ENCODE results near the gene IGLL1. TPM values are rescaled to one million over a fixed set of nuclear protein-coding genes. Genes with fewer than 3 reads are reported as not detected.

IGLL1 gene
- total RNA-seq, 1 donor from 2014 or later, result not detected

DNA sequence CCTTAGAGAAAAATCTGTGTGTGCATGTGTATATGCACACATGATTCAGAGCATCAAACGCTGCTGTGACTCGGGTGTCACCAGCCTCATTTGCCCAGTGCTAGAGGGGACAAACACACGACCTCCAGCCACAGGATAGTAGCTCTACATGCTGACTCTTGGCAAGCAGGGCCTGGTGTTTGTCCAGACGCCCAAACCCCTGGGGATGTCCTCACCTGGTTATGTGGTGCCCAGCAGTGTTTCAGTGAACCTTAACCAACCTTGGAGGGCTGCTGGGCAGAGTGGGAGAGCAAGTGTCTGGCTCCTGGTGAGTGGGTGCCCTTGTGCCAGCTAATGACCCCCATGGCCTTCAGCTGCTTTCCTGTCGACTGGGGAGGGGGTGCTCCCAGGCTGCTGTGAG is 26.7 kb downstream of the IGLL1 start:
- no peak overlapping the region for H3K4me3 ChIP-seq
- TF ChIP-seq POLR2A (IDR thresholded peaks at IDR 0.05) (no peak), CTCF (IDR thresholded peaks at IDR 0.05) (no peak), POLR2AphosphoS5 (IDR thresholded peaks at IDR 0.05; ENCODE audit: insufficient read depth in 1 of 2, low read depth in 1 of 2) (no peak)
- H3K27me3 ChIP-seq, result no peaks in the 10 kb centered on the region
- DNase-seq (ENCODE audit: extremely low spot score in 2 of 2), result no peak
- no peak overlapping the region for H3K27ac ChIP-seq
- no peaks in the 10 kb centered on the region for H3K4me1 ChIP-seq
- H3K36me3 ChIP-seq, result no peaks in the 10 kb centered on the region
- intact Hi-C loops (cut with DNase I), result loop anchor here (10.0 kb wide), 1 partner anchor 291 kb away; no protein-coding TSS in a partner anchor
- H3K9me3 ChIP-seq, result no peaks in the 10 kb centered on the region

DNA sequence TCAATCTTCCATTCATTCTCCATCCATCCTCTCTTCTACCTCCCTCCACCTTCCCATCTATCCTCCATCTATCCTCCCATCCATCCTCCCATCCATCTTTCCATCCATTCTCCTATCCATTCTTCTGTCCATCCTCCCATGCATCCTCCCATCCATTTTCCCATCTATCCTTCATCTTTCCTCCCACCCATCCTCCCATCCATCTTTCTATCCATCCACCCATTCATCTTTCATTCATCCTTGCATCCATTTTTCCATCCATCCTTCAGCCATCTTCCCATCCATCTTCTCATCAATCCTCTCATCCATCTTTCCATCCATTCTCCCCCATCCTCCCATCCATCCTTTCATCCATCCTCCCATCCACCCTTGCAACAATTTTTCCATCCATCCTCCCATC is 27.5 kb downstream of the IGLL1 start:
- H3K4me3 ChIP-seq, result no peak overlapping the region
- DNase-seq (ENCODE audit: extremely low spot score in 2 of 2), result no peak
- no peak for TF ChIP-seq POLR2AphosphoS5 (IDR thresholded peaks at IDR 0.05; ENCODE audit: insufficient read depth in 1 of 2, low read depth in 1 of 2)
- TF ChIP-seq CTCF (IDR thresholded peaks at IDR 0.05), result no peak
- no peak for TF ChIP-seq POLR2A (IDR thresholded peaks at IDR 0.05)
- H3K36me3 ChIP-seq, result no peaks in the 10 kb centered on the region
- intact Hi-C loops (cut with DNase I), result loop anchor here (10.0 kb wide), 1 partner anchor 292 kb away; no protein-coding TSS in a partner anchor
- no peaks in the 10 kb centered on the region for H3K27me3 ChIP-seq
- H3K9me3 ChIP-seq, result no peaks in the 10 kb centered on the region
- H3K27ac ChIP-seq, result no peak overlapping the region
- H3K4me1 ChIP-seq, result no peaks in the 10 kb centered on the region

GRCh38 chr22:23551385-23551784 is 28.7 kb downstream of the IGLL1 start:
- DNase-seq (ENCODE audit: extremely low spot score in 2 of 2), result no peak
- H3K4me3 ChIP-seq, result no peak overlapping the region
- intact Hi-C loops (cut with DNase I), result loop anchor here (10.0 kb wide), 1 partner anchor 293 kb away; no protein-coding TSS in a partner anchor
- H3K27me3 ChIP-seq, result no peaks in the 10 kb centered on the region
- TF ChIP-seq POLR2AphosphoS5 (IDR thresholded peaks at IDR 0.05; ENCODE audit: insufficient read depth in 1 of 2, low read depth in 1 of 2), result no peak
- no peak for TF ChIP-seq CTCF (IDR thresholded peaks at IDR 0.05)
- TF ChIP-seq POLR2A (IDR thresholded peaks at IDR 0.05), result no peak
- H3K9me3 ChIP-seq, result no peaks in the 10 kb centered on the region
- H3K27ac ChIP-seq, result no peak overlapping the region
- no peaks in the 10 kb centered on the region for H3K36me3 ChIP-seq
- no peaks in the 10 kb centered on the region for H3K4me1 ChIP-seq

- no peaks in the 10 kb centered on the region for H3K4me1 ChIP-seq
- TF ChIP-seq CTCF (IDR thresholded peaks at IDR 0.05), result no peak
- no peak for TF ChIP-seq POLR2AphosphoS5 (IDR thresholded peaks at IDR 0.05; ENCODE audit: insufficient read depth in 1 of 2, low read depth in 1 of 2)
- TF ChIP-seq POLR2A (IDR thresholded peaks at IDR 0.05), result no peak
- no peak overlapping the region for H3K4me3 ChIP-seq
- no peak overlapping the region for H3K27ac ChIP-seq
- no peaks in the 10 kb centered on the region for H3K36me3 ChIP-seq
- no peaks in the 10 kb centered on the region for H3K27me3 ChIP-seq
- intact Hi-C loops (cut with DNase I), result loop anchor here (10.0 kb wide), 1 partner anchor 295 kb away; no protein-coding TSS in a partner anchor
- H3K9me3 ChIP-seq, result no peaks in the 10 kb centered on the region
- DNase-seq (ENCODE audit: extremely low spot score in 2 of 2), result no peak
Observed at GRCh38 chr22:23550049-23550650, 29.9 kb downstream of the IGLL1 start.

DNA sequence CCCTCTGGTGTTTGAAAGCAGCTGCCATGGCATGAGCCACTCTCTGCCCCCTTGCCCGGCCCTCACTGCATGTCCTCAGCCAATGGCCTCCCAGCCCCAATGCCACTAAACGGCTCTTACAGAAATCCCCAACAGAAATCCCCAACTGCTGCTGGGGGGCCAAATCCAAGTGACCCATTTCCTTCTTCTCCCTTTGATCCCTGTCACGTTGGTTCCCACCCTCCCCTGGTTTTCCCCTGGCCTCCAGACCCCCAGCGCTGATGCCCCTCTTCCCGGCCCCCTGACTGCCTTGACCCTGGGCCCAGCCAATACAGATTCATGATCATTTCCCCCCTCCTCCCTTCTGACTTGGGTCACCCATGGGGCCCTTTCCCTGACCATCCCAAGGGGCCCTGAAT is 30.9 kb downstream of the IGLL1 start:
- Histone ChIP-seq H3K27ac (no peak overlapping the region), H3K9me3 (no peaks in the 10 kb centered on the region), H3K4me3 (no peak overlapping the region), H3K36me3 (no peaks in the 10 kb centered on the region), H3K4me1 (no peaks in the 10 kb centered on the region), H3K27me3 (no peaks in the 10 kb centered on the region)
- no peak for DNase-seq (ENCODE audit: extremely low spot score in 2 of 2)
- intact Hi-C loops (cut with DNase I), result no loop called here
- TF ChIP-seq CTCF (IDR thresholded peaks at IDR 0.05), result no peak
- TF ChIP-seq POLR2A (IDR thresholded peaks at IDR 0.05), result no peak

All from vagina (tissue), 2 donors.